Effector CD8-positive, alpha-beta T cell (primary cell): Measurements from ENCODE around the gene SRGN.
"Not testable (repeated sequence)": the region's sequence is repeated elsewhere in the genome, so short reads cannot be mapped to it uniquely, and the experiment has no call there.

ENCODE experiments used
- DNase-seq: peaks from one replicate; lab custom pipeline; 2025; lab: John Stamatoyannopoulos, UW
- total RNA-seq, 4 experiments: gene quantifications; one replicate each; lab custom pipeline; 2026; lab: John Stamatoyannopoulos, UW

Gene SRGN
- total RNA-seq, result 318 to 939 (median 397) reads per million in 4 experiments

- DNase-seq, result peak; percentile 61
Observed at GRCh38 chr10:69087590-69088470, at the start of gene SRGN. Gene SRGN, plus strand, starts transcription at chr10:69088103. Its CDS starts 55 bp downstream, at chr10:69088158.

GRCh38 chr10:69040904-69041303 is 47.0 kb upstream of the SRGN start:
- not testable (repeated sequence) for DNase-seq

- DNase-seq, result no peak
Observed at GRCh38 chr10:69042417-69042816, 45.5 kb upstream of the SRGN start.

- no peak for DNase-seq
Observed at GRCh38 chr10:69042838-69043237, 45.1 kb upstream of the SRGN start.

GRCh38 chr10:69043931-69044531 is 43.9 kb upstream of the SRGN start:
- no peak for DNase-seq

GRCh38 chr10:69044546-69044945 is 43.4 kb upstream of the SRGN start:
- no peak for DNase-seq

GRCh38 chr10:69045441-69046300 is 42.2 kb upstream of the SRGN start:
- DNase-seq, result no peak

GRCh38 chr10:69047111-69047832 is 40.6 kb upstream of the SRGN start:
- DNase-seq, result no peak

- DNase-seq, result no peak
Observed at GRCh38 chr10:69048103-69048502, 39.8 kb upstream of the SRGN start.

GRCh38 chr10:69049566-69049961 is 38.3 kb upstream of the SRGN start:
- DNase-seq, result no peak

- DNase-seq, result no peak
Observed at GRCh38 chr10:69051303-69051702, 36.6 kb upstream of the SRGN start.

GRCh38 chr10:69051710-69052487 is 36.0 kb upstream of the SRGN start:
- DNase-seq, result no peak

GRCh38 chr10:69052736-69053135 is 35.2 kb upstream of the SRGN start:
- no peak for DNase-seq

- DNase-seq, result no peak
Observed at GRCh38 chr10:69055241-69055640, 32.7 kb upstream of the SRGN start.

- DNase-seq, result no peak
Observed at GRCh38 chr10:69056129-69056528, 31.8 kb upstream of the SRGN start.

GRCh38 chr10:69056536-69057260 is 31.2 kb upstream of the SRGN start:
- DNase-seq, result no peak

- DNase-seq, result no peak
Observed at GRCh38 chr10:69057261-69057950, 30.5 kb upstream of the SRGN start.

- no peak for DNase-seq
Observed at GRCh38 chr10:69057951-69058297, 30.0 kb upstream of the SRGN start.

GRCh38 chr10:69060127-69060798 is 27.6 kb upstream of the SRGN start:
- no peak for DNase-seq
